ENCODE results near the gene BTF3L4. TPM values are rescaled to one million over a fixed set of nuclear protein-coding genes. Genes with fewer than 3 reads are reported as not detected.

BTF3L4 gene
- total RNA-seq, 1 donor from 2014 or later: 288 TPM

DNA sequence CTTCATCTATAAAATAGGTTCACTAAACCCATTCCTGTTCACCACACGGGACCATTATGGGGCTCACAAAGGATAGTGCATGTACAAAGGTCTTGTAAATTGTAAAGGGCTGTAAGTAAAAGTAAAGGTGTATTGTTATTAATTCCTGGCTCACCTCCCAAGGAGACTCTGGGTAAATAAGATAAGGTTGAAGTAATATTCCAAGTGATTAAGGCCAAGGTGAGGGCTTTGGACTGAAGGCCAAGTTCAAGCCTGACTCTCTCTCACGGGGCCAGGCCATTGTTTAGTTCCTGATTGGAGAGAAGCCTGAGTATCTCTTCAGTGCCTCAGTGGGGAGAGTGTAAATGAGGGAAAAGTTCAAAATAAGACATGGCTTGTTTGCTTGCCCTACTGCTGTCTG is 66.3 kb downstream of the BTF3L4 start:
- H3K4me1 ChIP-seq: peaks cover 6% of the 10 kb centered on the region
- peaks cover 12% of the 10 kb centered on the region for H3K27me3 ChIP-seq
- TF ChIP-seq EZH2 (IDR thresholded peaks at IDR 0.05) (no peak), EZH2phosphoT487 (IDR thresholded peaks at IDR 0.05) (no peak)
- TF ChIP-seq, protein P1, sequence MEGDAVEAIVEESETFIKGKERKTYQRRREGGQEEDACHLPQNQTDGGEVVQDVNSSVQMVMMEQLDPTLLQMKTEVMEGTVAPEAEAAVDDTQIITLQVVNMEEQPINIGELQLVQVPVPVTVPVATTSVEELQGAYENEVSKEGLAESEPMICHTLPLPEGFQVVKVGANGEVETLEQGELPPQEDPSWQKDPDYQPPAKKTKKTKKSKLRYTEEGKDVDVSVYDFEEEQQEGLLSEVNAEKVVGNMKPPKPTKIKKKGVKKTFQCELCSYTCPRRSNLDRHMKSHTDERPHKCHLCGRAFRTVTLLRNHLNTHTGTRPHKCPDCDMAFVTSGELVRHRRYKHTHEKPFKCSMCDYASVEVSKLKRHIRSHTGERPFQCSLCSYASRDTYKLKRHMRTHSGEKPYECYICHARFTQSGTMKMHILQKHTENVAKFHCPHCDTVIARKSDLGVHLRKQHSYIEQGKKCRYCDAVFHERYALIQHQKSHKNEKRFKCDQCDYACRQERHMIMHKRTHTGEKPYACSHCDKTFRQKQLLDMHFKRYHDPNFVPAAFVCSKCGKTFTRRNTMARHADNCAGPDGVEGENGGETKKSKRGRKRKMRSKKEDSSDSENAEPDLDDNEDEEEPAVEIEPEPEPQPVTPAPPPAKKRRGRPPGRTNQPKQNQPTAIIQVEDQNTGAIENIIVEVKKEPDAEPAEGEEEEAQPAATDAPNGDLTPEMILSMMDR (IDR thresholded peaks at IDR 0.05): no peak
- H2AFZ ChIP-seq (replicated peaks): no peak overlapping the region
- Mint-ChIP-seq H3K9me3 (no peaks in the 10 kb centered on the region), H3K4me3 (no peak overlapping the region), H3K27me3 (ENCODE audit: insufficient read depth, low read depth) (peaks cover 2% of the 10 kb centered on the region), H3K4me1 (peaks cover 12% of the 10 kb centered on the region), H3K36me3 (no peaks in the 10 kb centered on the region), H3K27ac (no peak overlapping the region)
- no peaks in the 10 kb centered on the region for H3K9me3 ChIP-seq (ENCODE audit: low read depth)
- no peak for DNase-seq (ENCODE audit: low spot score)
- no peak overlapping the region for H3K4me2 ChIP-seq
- no peak overlapping the region for H3K9ac ChIP-seq
- H3K36me3 ChIP-seq: no peaks in the 10 kb centered on the region
- no peak overlapping the region for H3K27ac ChIP-seq
- no peaks in the 10 kb centered on the region for H3K79me2 ChIP-seq (ENCODE audit: low read depth)
- H4K20me1 ChIP-seq (ENCODE audit: low read depth): no peaks in the 10 kb centered on the region
- H3F3A ChIP-seq (ENCODE audit: low read depth): no peaks in the 10 kb centered on the region
- H3K4me3 ChIP-seq: no peak overlapping the region

- no peak overlapping the region for H3K9ac ChIP-seq
- H3K79me2 ChIP-seq (ENCODE audit: low read depth): no peaks in the 10 kb centered on the region
- Mint-ChIP-seq H3K36me3 (no peaks in the 10 kb centered on the region), H3K9me3 (no peaks in the 10 kb centered on the region), H3K27ac (no peak overlapping the region), H3K4me1 (peaks cover 12% of the 10 kb centered on the region), H3K27me3 (ENCODE audit: insufficient read depth, low read depth) (peaks cover 2% of the 10 kb centered on the region), H3K4me3 (no peak overlapping the region)
- no peaks in the 10 kb centered on the region for H3K9me3 ChIP-seq (ENCODE audit: low read depth)
- no peak overlapping the region for H3K4me3 ChIP-seq
- H3K4me2 ChIP-seq: no peak overlapping the region
- no peaks in the 10 kb centered on the region for H3F3A ChIP-seq (ENCODE audit: low read depth)
- TF ChIP-seq EZH2 (IDR thresholded peaks at IDR 0.05) (no peak), EZH2phosphoT487 (IDR thresholded peaks at IDR 0.05) (no peak)
- TF ChIP-seq, protein P1 (IDR thresholded peaks at IDR 0.05): no peak
- no peaks in the 10 kb centered on the region for H3K36me3 ChIP-seq
- H3K27me3 ChIP-seq: peaks cover 14% of the 10 kb centered on the region
- DNase-seq (ENCODE audit: low spot score): no peak
- H2AFZ ChIP-seq (replicated peaks): no peak overlapping the region
- no peak overlapping the region for H3K27ac ChIP-seq
- no peaks in the 10 kb centered on the region for H4K20me1 ChIP-seq (ENCODE audit: low read depth)
- H3K4me1 ChIP-seq: peaks cover 6% of the 10 kb centered on the region
These were observed 67.5 kb downstream of the BTF3L4 start for GRCh38 chr1:52123622-52124021.

DNA sequence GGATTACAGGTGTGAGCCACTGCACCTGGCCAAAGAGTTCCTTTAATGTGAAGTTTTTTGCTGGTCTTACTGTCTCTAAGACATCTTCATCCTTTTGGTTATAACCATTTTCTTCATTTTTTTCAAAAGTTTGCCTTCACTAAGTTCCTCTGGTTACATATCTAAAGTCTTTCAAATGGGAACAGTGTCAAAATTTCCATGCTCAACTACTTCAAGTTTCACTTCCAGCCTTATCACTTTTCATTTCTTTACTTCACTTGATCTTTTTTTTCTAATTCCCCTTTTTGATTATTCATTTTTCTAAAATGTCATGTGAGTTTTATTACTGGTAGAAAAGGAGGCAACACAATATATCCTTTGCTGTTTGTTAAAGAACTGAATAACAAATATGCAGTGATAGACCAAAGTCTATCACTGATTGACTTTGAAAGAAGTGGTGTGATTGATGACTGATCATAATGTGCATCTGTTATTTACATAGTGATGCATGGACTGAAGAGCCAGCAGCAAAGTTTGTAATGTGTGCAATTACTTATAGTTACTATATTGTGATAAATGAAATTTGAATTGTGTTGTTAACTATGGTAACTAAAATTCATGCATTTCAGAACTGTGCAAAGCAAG is 69.8 kb downstream of the BTF3L4 start:
- Histone ChIP-seq H3K27me3 (peaks cover 16% of the 10 kb centered on the region), H3K4me3 (no peak overlapping the region), H3K9ac (no peak overlapping the region), H3K36me3 (no peaks in the 10 kb centered on the region), H3K79me2 (ENCODE audit: low read depth) (no peaks in the 10 kb centered on the region), H3K27ac (no peak overlapping the region), H4K20me1 (ENCODE audit: low read depth) (no peaks in the 10 kb centered on the region), H3K4me2 (no peak overlapping the region), H2AFZ (replicated peaks) (no peak overlapping the region), H3K4me1 (no peaks in the 10 kb centered on the region), H3K9me3 (ENCODE audit: low read depth) (no peaks in the 10 kb centered on the region), H3F3A (ENCODE audit: low read depth) (no peaks in the 10 kb centered on the region)
- Mint-ChIP-seq H3K4me3 (no peak overlapping the region), H3K27me3 (ENCODE audit: insufficient read depth, low read depth) (peaks cover 4% of the 10 kb centered on the region), H3K27ac (no peak overlapping the region), H3K4me1 (no peaks in the 10 kb centered on the region), H3K9me3 (peaks cover under 1% of the 10 kb centered on the region), H3K36me3 (no peaks in the 10 kb centered on the region)
- TF ChIP-seq, protein P1 (IDR thresholded peaks at IDR 0.05): no peak
- TF ChIP-seq EZH2phosphoT487 (IDR thresholded peaks at IDR 0.05) (no peak), EZH2 (IDR thresholded peaks at IDR 0.05) (no peak)
- DNase-seq (ENCODE audit: low spot score): no peak

Data from neural progenitor cell (in vitro differentiated cells).